GM19324 (cell line): ENCODE data around the gene TUBGCP4.

ENCODE experiments used
- ATAC-seq: cut with Tn5 transposase; IDR thresholded peaks from one replicate; pipeline ENCODE4 v1.9.1; 2021; ENCODE audit warnings: mild to moderate bottlenecking, moderate library complexity; ENCODE audit not compliant: unreplicated experiment, low FRiP score

Gene TUBGCP4

DNA sequence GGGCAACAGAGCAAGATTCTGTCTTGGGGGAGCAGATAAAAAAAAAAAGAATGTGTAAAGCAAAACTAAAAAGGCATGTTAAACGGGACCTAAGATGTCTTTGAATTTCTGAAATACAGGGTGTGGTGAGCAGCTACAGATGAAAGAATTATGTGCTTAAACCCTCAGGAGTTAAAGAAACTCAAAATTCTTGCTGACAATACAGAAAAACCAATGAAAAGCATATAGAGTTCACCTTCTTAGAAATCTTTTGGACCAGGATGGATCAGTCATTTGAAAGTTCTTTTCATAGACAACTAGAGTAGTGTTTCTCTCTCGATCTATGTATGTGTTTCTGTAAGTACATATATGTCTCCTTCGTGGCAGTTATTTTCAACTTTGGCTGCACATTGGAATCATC lies 31.4 kb downstream of the TUBGCP4 start:
- no peak for ATAC-seq

DNA sequence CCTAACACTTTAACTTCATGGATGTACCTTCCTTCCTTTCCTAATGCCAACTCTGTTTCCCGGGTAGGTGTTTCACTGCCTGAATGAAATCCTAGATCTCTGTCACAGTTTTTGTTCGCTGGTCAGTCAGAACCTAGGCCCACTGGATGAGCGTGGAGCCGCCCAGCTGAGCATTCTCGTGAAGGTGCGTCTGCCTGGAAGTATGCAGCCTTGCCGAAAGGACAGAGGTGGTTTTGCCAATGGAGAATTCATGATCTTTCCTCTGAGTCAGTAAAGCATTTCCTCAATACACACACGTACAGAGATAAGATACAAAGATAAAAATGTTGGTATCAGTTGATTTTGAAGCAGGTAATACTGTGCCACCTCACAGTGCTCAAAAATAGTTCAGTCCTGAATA lies 32.7 kb downstream of the TUBGCP4 start:
- ATAC-seq = no peak

- no peak for ATAC-seq
Observed at GRCh38 chr15:43404130-43404529, 33.2 kb downstream of the TUBGCP4 start.

DNA sequence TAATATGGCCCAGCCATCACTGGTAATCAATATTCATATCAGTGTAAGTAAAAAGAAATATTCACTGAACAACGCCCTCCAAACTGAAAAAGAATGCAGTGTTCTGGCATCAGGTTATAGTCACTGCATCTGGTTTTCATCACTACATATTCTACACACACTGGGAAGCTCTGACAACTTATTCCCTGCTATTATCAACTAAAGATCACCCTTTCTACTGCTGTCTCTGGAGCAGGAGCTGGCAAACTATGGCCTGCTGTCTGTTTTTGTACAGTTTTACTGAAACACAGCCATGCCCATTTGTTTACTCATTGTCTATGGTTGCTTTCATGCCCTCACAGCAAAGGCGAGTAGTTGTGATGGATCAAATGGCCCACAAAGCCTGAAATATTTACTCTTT lies 35.3 kb downstream of the TUBGCP4 start:
- no peak for ATAC-seq

DNA sequence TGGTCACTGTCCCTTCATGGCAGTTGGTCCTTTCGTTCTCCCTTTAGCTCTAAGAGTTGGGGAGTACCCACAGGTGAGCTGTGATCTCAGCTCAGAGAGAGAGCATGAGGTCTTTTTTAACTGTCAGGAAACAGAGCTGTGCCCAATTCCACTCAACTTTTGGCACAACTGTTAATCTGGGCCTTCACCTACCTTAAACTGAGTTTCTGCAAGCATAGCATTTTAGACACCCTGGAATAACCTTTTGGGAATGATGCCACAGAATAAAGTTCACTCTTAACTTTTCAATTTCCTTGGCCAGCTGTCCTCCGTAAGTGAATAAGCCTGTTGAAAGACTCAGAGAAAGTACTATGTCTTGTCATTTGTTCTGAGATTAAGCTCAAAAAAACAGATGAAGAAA lies 35.9 kb downstream of the TUBGCP4 start:
- no peak for ATAC-seq

DNA sequence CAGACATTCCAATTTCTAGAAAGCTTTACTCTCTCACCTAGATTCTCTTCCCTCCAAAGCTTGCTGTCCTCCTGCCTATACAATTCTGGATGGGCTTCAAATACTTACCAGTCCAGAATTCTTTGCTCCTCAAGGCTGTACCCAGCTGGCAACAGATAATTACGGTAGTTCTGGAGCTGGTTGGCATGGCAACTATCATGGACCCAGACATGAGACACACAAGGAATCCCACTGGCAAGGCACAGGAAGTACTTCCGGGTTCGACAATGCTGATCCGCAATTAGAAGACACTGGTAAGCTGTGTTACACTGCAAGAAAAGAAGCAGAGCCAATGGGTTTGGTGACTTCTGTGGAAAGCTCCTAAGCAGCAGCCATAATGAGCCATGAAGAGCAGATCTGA lies 37.9 kb downstream of the TUBGCP4 start:
- ATAC-seq = no peak

DNA sequence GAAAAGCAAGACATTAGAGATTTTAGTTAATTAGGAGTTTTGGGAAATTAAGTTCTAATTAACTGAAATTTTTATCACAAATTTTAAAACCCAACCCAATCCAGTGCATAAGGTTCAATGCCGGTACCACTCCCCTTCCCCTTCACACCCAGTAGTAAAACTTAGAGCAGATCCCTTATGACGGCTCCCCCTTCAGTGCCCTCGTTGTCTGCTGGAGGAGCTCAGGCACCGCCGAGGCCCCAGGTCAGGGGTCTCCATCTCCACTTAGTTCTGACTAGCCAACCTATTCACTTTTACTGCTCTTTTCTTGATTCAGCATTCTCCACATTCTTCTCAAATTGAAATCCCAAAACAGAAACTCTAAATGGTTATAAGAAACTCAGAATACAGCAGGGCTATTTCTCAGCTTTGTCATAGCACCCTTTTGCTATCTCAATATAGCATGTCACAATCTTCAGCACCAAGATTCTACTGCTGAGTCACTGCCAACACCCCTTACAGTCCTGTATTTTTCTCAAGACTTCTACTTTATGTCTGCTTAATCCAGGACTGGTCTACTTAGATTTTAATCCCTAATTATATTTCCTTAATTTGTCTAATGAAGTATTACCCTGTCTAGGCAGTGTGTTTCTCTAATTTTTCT lies 39.8 kb downstream of the TUBGCP4 start:
- no peak for ATAC-seq

GRCh38 chr15:43412096-43412495 lies 41.2 kb downstream of the TUBGCP4 start:
- no peak for ATAC-seq

GRCh38 chr15:43414196-43414595 lies 43.3 kb downstream of the TUBGCP4 start:
- no peak for ATAC-seq

DNA sequence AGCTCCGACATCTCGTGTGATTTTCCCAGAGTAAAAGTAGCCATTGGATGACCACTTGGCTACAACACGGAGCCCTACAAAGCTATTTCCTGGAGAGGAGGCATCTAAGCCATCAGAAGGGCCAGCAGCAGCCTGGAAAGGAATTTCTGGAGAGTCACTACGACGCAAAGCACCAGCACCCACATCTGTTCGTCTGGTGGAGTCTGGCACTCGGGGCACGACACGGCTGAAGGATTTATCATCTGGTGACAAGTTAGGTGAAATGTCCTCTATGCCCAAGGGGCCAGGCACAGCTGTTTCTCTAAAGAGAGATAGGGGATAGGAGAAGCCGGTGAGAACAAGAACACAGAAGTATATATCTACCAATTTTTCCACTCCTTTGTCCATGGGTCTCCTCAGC lies 49.5 kb downstream of the TUBGCP4 start:
- no peak for ATAC-seq

- ATAC-seq = no peak
Observed at GRCh38 chr15:43420876-43421275, 50.0 kb downstream of the TUBGCP4 start.

DNA sequence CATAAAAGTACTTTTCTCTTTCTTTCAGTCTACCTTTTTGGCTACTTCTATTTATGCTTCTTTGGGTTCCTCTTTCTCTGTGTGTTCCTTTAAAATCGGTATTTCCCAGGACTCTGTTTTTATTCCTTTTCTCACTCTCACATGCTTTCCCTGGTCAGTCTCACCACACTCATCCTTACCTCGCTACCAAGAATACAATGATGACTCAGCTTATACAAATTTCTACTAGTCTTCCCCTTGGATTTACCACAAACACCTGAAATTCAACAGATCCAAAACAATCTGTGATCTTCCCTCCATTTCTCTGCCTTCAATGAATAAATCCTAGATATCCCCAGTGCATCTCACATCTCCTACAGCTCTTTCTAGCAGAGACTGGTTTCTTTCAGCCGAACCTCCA lies 52.9 kb downstream of the TUBGCP4 start:
- no peak for ATAC-seq

- ATAC-seq = no peak
Observed at GRCh38 chr15:43429687-43430086, 58.8 kb downstream of the TUBGCP4 start.

- no peak for ATAC-seq
Observed at GRCh38 chr15:43433165-43433564, 62.3 kb downstream of the TUBGCP4 start.

DNA sequence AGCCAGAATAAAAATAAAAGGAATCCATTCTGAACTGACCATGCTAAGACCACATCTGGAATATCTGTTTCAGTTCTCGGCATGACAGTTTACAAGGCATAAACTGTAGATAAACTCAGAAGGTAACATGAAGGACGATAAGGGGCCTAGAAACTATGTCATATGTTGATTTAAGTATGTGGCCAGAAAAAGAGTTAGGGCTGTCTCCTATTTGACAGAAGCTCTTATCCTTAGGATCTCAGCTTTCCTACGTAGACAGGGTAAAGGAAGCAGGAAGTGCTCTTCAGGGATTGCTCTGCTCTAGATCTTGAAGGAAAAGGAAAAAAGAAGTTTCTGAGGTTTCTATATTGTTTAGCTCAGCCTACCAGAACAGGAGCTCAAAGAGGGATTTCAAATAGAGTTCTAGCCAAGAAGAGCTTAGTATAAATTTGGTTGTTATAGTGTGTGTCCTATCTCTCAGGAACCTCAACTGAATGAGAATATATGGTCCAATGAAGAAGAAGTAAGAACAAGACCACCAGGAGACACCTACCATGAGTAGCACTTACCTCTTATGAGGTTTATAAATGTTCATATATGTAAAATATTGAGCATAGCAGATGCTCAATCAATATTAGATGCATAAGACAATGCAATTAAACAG lies 62.9 kb downstream of the TUBGCP4 start:
- ATAC-seq = no peak

DNA sequence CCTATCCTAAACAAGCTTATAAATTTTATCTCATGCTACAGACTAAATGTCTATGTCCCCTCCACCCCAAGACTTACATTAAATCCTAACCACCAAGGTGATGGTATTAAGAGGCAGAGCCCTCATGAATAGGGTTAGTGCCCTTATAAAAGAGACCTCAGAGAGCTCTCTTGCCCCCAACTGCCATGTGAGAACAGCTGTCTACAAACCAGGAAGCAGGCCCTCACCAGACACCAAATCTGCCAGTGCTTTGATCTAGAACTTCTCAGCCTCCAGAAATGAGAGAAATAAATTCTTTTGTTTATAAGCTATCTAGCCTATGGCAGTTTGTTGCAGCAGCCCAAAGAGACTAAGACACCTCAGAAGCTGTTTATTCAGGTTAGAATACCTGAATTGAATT lies 63.5 kb downstream of the TUBGCP4 start:
- ATAC-seq = no peak

- ATAC-seq = no peak
Observed at GRCh38 chr15:43436395-43436794, 65.5 kb downstream of the TUBGCP4 start.

DNA sequence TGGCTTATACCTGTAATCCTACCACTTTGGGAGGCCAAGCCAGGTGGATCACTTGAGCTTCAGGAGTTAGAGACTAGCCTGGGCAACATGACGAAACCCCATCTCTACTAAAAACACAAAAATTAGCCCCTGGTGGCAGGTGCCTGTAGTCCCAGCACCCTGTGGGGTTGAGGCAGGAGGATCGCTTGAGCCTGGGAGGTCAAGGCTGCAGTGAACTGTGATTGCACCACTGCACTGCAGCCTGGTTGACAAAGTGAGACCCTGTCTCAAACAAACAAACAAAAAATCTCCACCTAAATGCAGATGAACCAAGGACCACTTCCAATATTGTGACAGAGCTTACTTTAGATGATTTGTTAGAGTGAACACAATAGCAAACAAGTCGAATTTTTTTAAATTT lies 68.4 kb downstream of the TUBGCP4 start:
- ATAC-seq = no peak

DNA sequence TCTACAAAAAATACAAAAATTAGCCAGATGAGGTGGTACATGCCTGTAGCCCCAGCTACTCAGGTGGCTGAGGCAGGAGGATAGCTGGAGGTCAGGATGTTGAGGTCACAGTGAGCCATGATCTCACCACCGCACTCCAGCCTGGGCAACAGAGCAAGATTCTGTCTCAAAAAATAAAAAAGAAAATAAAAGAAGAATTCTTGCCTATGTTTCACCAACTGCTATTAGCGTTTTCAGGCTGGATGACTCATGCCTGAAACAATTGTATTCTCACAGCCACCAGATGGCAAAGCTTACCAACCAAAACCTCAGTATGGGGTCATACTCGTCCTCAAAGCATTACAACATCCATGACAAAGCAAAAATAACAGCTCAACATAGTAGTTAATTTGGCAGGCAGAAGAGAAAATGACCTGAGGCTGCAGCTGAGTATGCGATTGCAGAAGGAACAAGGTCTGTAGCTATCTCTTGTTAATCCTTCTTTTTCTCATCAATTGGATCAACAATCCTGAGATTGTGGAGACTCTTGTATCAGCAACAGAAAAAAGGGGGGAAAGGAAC lies 69.9 kb downstream of the TUBGCP4 start:
- ATAC-seq = no peak

- ATAC-seq = no peak
Observed at GRCh38 chr15:43441316-43441715, 70.4 kb downstream of the TUBGCP4 start.

- ATAC-seq = no peak
Observed at GRCh38 chr15:43446344-43446743, 75.4 kb downstream of the TUBGCP4 start.

DNA sequence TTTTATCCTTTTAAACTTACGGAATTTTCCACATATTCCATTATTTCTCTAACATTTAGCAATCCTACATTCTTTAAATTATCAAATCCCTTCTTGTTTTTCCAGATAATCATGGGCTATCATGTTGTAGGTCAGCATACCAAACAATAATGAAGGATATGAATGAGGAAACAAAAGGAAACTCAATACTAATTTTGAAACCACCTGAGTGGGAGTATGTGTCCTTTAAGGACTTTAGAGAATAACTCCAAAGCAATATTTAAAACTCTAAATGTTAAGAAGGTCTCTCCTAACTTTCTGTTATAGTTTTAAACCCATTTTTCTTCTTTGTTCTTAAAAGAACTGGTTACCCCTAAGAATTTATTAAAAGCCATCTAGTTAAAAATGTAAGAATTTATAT lies 79.1 kb downstream of the TUBGCP4 start:
- ATAC-seq = no peak
